IPS-18c (cell line): Measurements from ENCODE around the gene B4GALT4.
"Not testable (repeated sequence)": the region's sequence is repeated elsewhere in the genome, so short reads cannot be mapped to it uniquely, and the experiment has no call there.

Experiments used
- H3K4me3 ChIP-seq: 2 replicates; pipeline ENCODE4 v1.7.0; 2013; ENCODE audit warnings: low read depth, mild to moderate bottlenecking, low read length, moderate library complexity; ENCODE audit not compliant: insufficient read depth
- H3K9me3 ChIP-seq: one replicate; pipeline ENCODE4 v1.6.1; 2013; ENCODE audit warnings: mild to moderate bottlenecking, low read length, moderate library complexity; ENCODE audit not compliant: control insufficient read depth, insufficient read depth

The B4GALT4 gene

DNA sequence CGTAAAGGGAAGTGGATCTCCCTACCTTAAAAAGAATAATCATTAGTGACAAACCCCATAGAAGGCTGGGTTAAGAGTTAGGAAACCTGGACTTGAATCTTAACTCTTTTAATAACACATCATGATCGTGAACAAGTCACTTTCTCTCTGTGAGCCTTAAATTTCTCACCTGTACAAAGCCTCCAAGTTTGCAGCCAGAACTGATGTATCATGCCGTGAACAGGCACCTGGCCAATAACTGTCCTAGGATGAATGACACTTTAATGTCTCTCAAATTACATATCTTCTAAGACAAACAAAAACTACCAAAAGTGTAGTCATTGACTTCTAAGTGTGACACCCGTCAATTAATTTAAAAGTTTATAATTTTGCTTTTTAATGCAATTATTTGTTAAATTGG is 63.4 kb downstream of the B4GALT4 start:
- Histone ChIP-seq H3K4me3 (no peak overlapping the region), H3K9me3 (no peaks in the 10 kb centered on the region)

DNA sequence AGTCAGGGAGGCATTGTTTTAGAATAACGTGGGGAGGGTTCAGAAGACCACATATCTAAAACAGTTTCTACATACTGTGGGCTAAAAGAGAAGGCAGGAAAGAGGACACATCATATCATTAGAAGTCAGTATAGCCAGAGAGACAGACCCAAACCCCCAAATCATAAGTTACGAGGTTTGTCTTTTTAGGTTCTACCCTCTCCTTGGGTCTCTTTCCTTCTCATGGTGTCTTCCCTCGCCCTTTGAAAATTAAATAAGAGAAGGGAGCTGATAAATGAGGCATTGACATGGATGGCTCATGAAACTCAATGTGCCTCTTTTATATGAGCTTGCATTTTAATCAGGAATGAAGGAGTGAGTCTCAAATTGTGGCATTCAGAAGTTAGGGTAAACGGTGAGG is 63.9 kb downstream of the B4GALT4 start:
- H3K4me3 ChIP-seq: no peak overlapping the region
- no peaks in the 10 kb centered on the region for H3K9me3 ChIP-seq

DNA sequence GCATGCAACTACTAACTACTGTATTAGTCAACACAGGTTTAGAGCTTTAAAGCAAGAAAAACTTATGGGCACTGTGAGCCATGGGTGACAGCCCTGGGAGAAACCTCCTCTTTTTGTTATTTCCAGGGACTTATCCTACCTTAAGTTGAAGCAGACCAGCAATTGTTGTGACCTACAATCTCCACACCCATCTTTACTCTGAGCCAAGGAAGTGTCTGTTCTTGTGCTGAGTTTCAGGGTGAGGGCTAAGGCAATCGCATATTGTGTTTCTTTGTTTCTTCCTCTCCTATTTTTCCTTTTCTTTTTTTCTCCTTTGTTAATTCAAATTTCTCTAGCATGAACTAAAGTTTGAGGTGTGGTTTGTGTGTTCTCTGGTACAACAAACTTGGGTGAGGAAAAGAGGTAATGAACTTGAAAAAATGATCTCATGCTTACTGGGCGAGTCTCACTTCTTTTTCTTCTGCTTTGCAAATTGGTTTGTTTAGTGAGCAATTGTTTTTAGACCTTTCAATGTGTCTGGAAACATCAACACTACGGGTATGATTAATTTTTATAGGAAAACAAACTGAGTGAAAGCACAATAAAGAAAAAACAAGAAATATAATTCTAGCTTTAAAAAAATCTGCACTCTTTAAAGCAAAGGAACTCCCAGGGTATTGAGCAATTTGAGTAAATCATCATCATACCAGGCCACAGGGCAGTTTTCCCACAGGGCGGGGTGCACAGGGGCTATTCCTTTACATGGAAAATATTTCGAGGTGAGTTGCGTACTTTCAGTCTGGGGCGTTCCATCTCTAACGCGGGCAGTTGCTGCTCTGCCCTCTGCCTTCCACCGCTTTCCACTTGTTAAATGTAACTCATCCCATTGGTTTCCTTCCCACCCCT is 64.6 kb downstream of the B4GALT4 start:
- H3K4me3 ChIP-seq: no peak overlapping the region
- no peaks in the 10 kb centered on the region for H3K9me3 ChIP-seq

DNA sequence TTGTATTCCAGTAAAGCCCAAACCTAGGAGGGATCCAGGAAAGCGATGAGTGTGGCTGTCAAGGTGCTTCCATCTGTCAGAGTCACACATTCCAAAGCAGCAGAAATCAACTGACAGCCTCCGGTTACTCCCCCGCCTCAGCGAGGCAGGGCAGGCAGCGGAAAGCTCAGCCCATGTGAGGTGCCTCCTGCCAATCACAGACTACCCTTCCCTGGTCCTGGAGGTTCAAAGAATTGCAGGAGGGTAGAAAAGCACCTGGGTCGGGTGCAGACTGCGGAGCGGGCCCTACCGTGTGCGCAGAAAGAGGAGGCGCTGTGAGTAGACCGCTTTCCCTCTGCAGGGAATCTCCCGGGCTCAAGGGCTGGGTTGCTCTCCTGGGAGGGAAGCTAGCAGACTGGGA is 67.4 kb downstream of the B4GALT4 start, which contains the start of gene UPK1B:
UPK1B (plus strand) TSS at position 274 of the 400 bp plus-strand sequence. CDS start 13,144 bp downstream, outside the sequence.
- H3K9me3 ChIP-seq: no peaks in the 10 kb centered on the region
- H3K4me3 ChIP-seq: no peak within 1 kb of the TSS

DNA sequence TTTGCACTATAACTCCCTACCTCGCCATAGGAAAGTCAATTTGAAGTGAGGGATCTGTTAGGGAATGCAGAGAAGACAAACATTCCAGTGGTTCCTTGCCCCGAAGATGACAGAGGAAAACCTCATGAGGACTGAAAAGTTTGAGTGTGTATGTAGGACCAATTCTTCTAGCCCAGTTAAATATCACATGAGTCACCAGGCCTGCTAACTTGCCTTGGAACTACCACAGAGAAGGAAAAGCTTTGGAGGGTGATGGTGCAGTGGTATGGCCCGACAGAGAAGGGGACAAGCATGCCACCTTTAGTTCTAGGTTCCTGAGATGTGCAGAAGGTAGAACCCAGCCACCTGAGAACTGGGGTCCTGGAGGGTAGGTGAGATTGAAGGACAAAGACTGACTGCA is 69.9 kb downstream of the B4GALT4 start:
- H3K9me3 ChIP-seq: no peaks in the 10 kb centered on the region

DNA sequence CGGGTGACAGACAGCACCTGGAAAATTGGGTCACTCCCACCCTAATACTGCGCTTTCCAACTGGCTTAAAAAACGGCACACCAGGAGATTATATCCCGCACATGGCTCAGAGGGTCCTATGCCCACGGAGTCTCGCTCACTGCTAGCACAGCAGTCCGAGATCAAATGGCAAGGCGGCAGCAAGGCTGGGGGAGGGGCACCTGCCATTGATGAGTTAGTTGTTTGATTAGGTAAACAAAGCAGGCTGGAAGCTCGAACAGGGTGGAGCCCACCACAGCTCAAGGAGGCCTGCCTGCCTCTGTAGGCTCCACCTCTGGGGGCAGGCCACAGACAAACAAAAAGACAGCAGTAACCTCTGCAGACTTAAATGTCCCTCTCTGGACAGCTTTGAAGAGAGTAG is 75.9 kb downstream of the B4GALT4 start:
- not testable (repeated sequence) for H3K4me3 ChIP-seq, H3K9me3 ChIP-seq

More for the DNA sequence above, 69.9 kb downstream of the B4GALT4 start:
- H3K4me3 ChIP-seq: no peak overlapping the region
